H1 (cell line): ENCODE results near the gene TP53I13. TPM values are rescaled to one million over a fixed set of nuclear protein-coding genes. Genes with fewer than 3 reads are reported as not detected.

Experiments
- CTCF ChIA-PET: fragments of 300-600 bp; sonication (Branson Sonifier 250); formaldehyde crosslinking; loops from one replicate; lab custom pipeline; 2021; ENCODE audit not compliant: partially characterized antibody; lab: Charles Lee
- POLR2A ChIA-PET: fragments of 300-600 bp; sonication (Branson Sonifier 250); formaldehyde crosslinking; loops from one replicate; lab custom pipeline; 2021; ENCODE audit warnings: inconsistent platforms; ENCODE audit not compliant: partially characterized antibody; lab: Charles Lee
- DNase-seq, 2 experiments: peaks; one replicate each; pipeline versions ENCODE4 v3.0.0 to v3.0.0-alpha.2; 2010 to 2022; ENCODE audit warnings: low spot score in 2 of 2, low read depth in 1 of 2, mixed read lengths in 1 of 2
- FAIRE-seq: peaks from 2 replicates; lab custom pipeline; 2011; peaks lifted over from hg19 to GRCh38; lab: Jason Lieb, UNC
- H2AFZ ChIP-seq: 2 replicates; pipeline ENCODE4 v1.8.1; 2012; ENCODE audit warnings: low read length, inconsistent platforms
- H2AK5ac ChIP-seq: 2 replicates; pipeline ENCODE4 v1.6.1; 2013; ENCODE audit warnings: low read depth, low read length
- H2BK120ac ChIP-seq: replicated peaks from 2 replicates; pipeline ENCODE3; 2013; ENCODE audit warnings: low read depth, low read length, inconsistent platforms
- H2BK12ac ChIP-seq: 2 replicates; pipeline ENCODE4 v1.6.1; 2013; ENCODE audit warnings: low read depth, low read length
- H2BK15ac ChIP-seq: 2 replicates; pipeline ENCODE4 v1.6.1; 2013; ENCODE audit warnings: low read length
- H2BK20ac ChIP-seq: 2 replicates; pipeline ENCODE4 v1.6.1; 2013; ENCODE audit warnings: low read length
- H2BK5ac ChIP-seq: 2 replicates; pipeline ENCODE4 v1.6.1; 2013; ENCODE audit warnings: low read depth, low read length
- H3K14ac ChIP-seq: 2 replicates; pipeline ENCODE4 v1.6.1; 2013; ENCODE audit warnings: inconsistent platforms; ENCODE audit not compliant: insufficient read length
- H3K18ac ChIP-seq: 2 replicates; pipeline ENCODE4 v1.6.1; 2013; ENCODE audit warnings: low read length; ENCODE audit errors: extremely low read depth
- H3K23ac ChIP-seq: 2 replicates; pipeline ENCODE4 v1.6.1; 2013; ENCODE audit warnings: inconsistent platforms; ENCODE audit not compliant: insufficient read length
- H3K23me2 ChIP-seq: 2 replicates; pipeline ENCODE4 v1.6.1; 2013; ENCODE audit warnings: low read depth, low read length
- H3K27ac ChIP-seq: 2 replicates; pipeline ENCODE4 v1.6.1; 2011; ENCODE audit warnings: low read depth, low read length, inconsistent platforms
- H3K27me3 ChIP-seq, 4 experiments: replicated peaks in 1 of 4; 1 replicate in 1 of 4; 2 replicates in 3 of 4; pipeline versions ENCODE4 v1.6.1 to v1.8.1; 2011 to 2013; ENCODE audit warnings: low read length in 3 of 4, mild to moderate bottlenecking in 3 of 4, inconsistent platforms in 2 of 4, mixed read lengths in 2 of 4, moderate library complexity in 1 of 4; ENCODE audit not compliant: control insufficient read depth in 3 of 4, insufficient read depth in 3 of 4; ENCODE audit errors: extremely low read depth in 1 of 4
- H3K36me3 ChIP-seq, 4 experiments: 2 replicates each; pipeline versions ENCODE4 v1.6.1 to v1.8.1; 2011 to 2013; ENCODE audit warnings: mild to moderate bottlenecking in 4 of 4, low read length in 3 of 4, moderate library complexity in 2 of 4, control low read depth in 1 of 4, inconsistent platforms in 1 of 4; ENCODE audit not compliant: insufficient read depth in 4 of 4, control insufficient read depth in 2 of 4
- H3K4ac ChIP-seq: replicated peaks from 2 replicates; pipeline ENCODE3; 2013; ENCODE audit warnings: low read length, low read depth, mixed read lengths, inconsistent platforms; ENCODE audit not compliant: insufficient read length
- H3K4me1 ChIP-seq, 4 experiments: replicated peaks in 1 of 4; 1 replicate in 1 of 4; 2 replicates in 3 of 4; pipeline versions ENCODE4 v1.6.1 to v1.8.1; 2011 to 2013; ENCODE audit warnings: low read length in 3 of 4, inconsistent platforms in 2 of 4, mixed read lengths in 1 of 4; ENCODE audit not compliant: insufficient read depth in 4 of 4, control insufficient read depth in 3 of 4
- H3K4me2 ChIP-seq, 2 experiments: 2 replicates each; pipeline versions ENCODE4 v1.6.1 to v1.8.1; 2011 to 2013; ENCODE audit warnings: low read depth in 2 of 2, low read length in 2 of 2, control low read depth in 1 of 2, inconsistent platforms in 1 of 2, mild to moderate bottlenecking in 1 of 2; ENCODE audit not compliant: insufficient read depth in 1 of 2
- H3K4me3 ChIP-seq, 4 experiments: fragments of 200-600, 300-600 bp in 1 of 4; sonication (generic), shearing (Covaris generic), sonication (Bioruptor Twin) in 1 of 4; 2 replicates each; pipeline versions ENCODE4 v1.5.1 to v1.8.1; 2011 to 2016; ENCODE audit warnings: low read length in 4 of 4, low read depth in 3 of 4, control low read depth in 2 of 4, inconsistent platforms in 2 of 4, mild to moderate bottlenecking in 2 of 4, mixed read lengths in 1 of 4, moderate library complexity in 1 of 4; ENCODE audit not compliant: insufficient read depth in 2 of 4; ENCODE audit errors: extremely low read depth in 1 of 4
- H3K56ac ChIP-seq: replicated peaks from 2 replicates; pipeline ENCODE3; 2013; ENCODE audit warnings: low read depth, mild to moderate bottlenecking, mixed read lengths, low read length, inconsistent platforms; ENCODE audit not compliant: insufficient read length
- H3K79me1 ChIP-seq: 2 replicates; pipeline ENCODE4 v1.6.1; 2013; ENCODE audit warnings: low read depth, low read length, control low read depth
- H3K79me2 ChIP-seq, 2 experiments: 2 replicates each; pipeline versions ENCODE4 v1.6.1 to v1.8.1; 2012 to 2013; ENCODE audit warnings: low read length in 2 of 2, mild to moderate bottlenecking in 2 of 2, inconsistent platforms in 1 of 2; ENCODE audit not compliant: insufficient read depth in 2 of 2, control insufficient read depth in 1 of 2
- H3K9ac ChIP-seq, 4 experiments: replicated peaks in 1 of 4; 1 replicate in 1 of 4; 2 replicates in 3 of 4; pipeline versions ENCODE4 v1.6.1 to v1.8.1; 2011 to 2013; ENCODE audit warnings: low read depth in 3 of 4, low read length in 3 of 4, control low read depth in 2 of 4, mild to moderate bottlenecking in 2 of 4, moderate library complexity in 2 of 4, inconsistent platforms in 1 of 4; ENCODE audit errors: extremely low read depth in 1 of 4
- H3K9me3 ChIP-seq, 2 experiments: 2 replicates each; pipeline versions ENCODE4 v1.6.1 to v1.8.1; 2012 to 2013; ENCODE audit warnings: mild to moderate bottlenecking in 2 of 2, moderate library complexity in 2 of 2, control low read depth in 1 of 2, inconsistent platforms in 1 of 2, low read depth in 1 of 2, low read length in 1 of 2, mixed read lengths in 1 of 2; ENCODE audit not compliant: insufficient read depth in 2 of 2
- H4K20me1 ChIP-seq, 2 experiments: replicated peaks in 1 of 2; 2 replicates each; pipeline versions ENCODE3 to v1.8.1; 2011 to 2013; ENCODE audit warnings: inconsistent platforms in 2 of 2, low read length in 2 of 2, mild to moderate bottlenecking in 1 of 2; ENCODE audit not compliant: insufficient read depth in 2 of 2, control insufficient read depth in 1 of 2
- H4K5ac ChIP-seq: 2 replicates; pipeline ENCODE4 v1.6.1; 2013; ENCODE audit warnings: low read length, low read depth, mixed read lengths, inconsistent platforms; ENCODE audit not compliant: insufficient read length
- H4K8ac ChIP-seq: 2 replicates; pipeline ENCODE4 v1.8.0; 2013; ENCODE audit warnings: mild to moderate bottlenecking, moderate library complexity, low read length, inconsistent platforms; ENCODE audit not compliant: insufficient read depth; ENCODE audit errors: extremely low read depth
- H4K91ac ChIP-seq: replicated peaks from 2 replicates; pipeline ENCODE3; 2013; ENCODE audit warnings: low read length, mixed read lengths, inconsistent platforms; ENCODE audit not compliant: insufficient read length
- BACH1 ChIP-seq: IDR thresholded peaks from 2 replicates; pipeline ENCODE4 v1.6.1; 2012; ENCODE audit warnings: low read length, improper control_type of control experiment
- CBX8 ChIP-seq: fragments of 300-800, 300-1000 bp; sonication (generic); IDR thresholded peaks from 2 replicates; pipeline ENCODE4 v1.7.1; 2016; ENCODE audit warnings: low read depth, low read length, borderline replicate concordance
- CEBPB ChIP-seq: IDR thresholded peaks from 2 replicates; pipeline ENCODE4 v1.6.1; 2012; ENCODE audit warnings: low read depth, low read length
- EZH2 ChIP-seq: fragments of 200-600 bp; sonication (generic); IDR thresholded peaks from 2 replicates; pipeline ENCODE4 v1.7.1; 2012; ENCODE audit warnings: low read depth, mild to moderate bottlenecking, moderate library complexity, low read length, inconsistent platforms; ENCODE audit not compliant: severe bottlenecking
- PHF8 ChIP-seq: fragments of 200-600 bp; sonication (generic); conservative IDR thresholded peaks from 2 replicates; pipeline ENCODE4 v1.7.1; 2012; ENCODE audit warnings: low read depth, mild to moderate bottlenecking, inconsistent platforms, low read length, moderate library complexity
- RBBP5 ChIP-seq: IDR thresholded peaks from 2 replicates; pipeline ENCODE4 v1.7.1; 2012; ENCODE audit warnings: low read depth, mild to moderate bottlenecking, inconsistent platforms, low read length, moderate library complexity, borderline replicate concordance
- SIX5 ChIP-seq: IDR thresholded peaks from 2 replicates; pipeline ENCODE4 v1.6.1; 2011; ENCODE audit warnings: mild to moderate bottlenecking, low read depth, low read length
- SP4 ChIP-seq: IDR thresholded peaks from 2 replicates; pipeline ENCODE4 v1.6.1; 2012; ENCODE audit warnings: low read length, inconsistent platforms
- TEAD4 ChIP-seq: IDR thresholded peaks from 2 replicates; pipeline ENCODE4 v1.6.1; 2012; ENCODE audit warnings: low read depth, low read length, inconsistent platforms, mixed read lengths
- WGBS, 2 experiments: shearing (Covaris generic) in 1 of 2; methylation state at CpG; one replicate each; pipeline versions ENCODE4 v1.1.6 to v1.1.7; 2013 to 2015; ENCODE audit warnings: low lambda C conversion rate in 2 of 2, mixed read lengths in 2 of 2, inconsistent platforms in 1 of 2, low coverage in 1 of 2, missing lambda C conversion rate in 1 of 2; ENCODE audit not compliant: insufficient replicate concordance in 2 of 2, insufficient coverage in 1 of 2, insufficient read length in 1 of 2; ENCODE audit errors: extremely low coverage in 1 of 2, missing lambda C conversion rate in 1 of 2; 5-methylcytosine and 5-hydroxymethylcytosine counted together
- polyA plus RNA-seq, 7 experiments: library from polyadenylated mRNA; depleted of rRNA in 3 of 7; stranded (reverse) in 5 of 7; unstranded in 2 of 7; fragments of >200 nt in 5 of 7; fragments of 200-250 nt in 2 of 7; gene quantifications; 1 replicate in 5 of 7; 2 replicates in 1 of 7; 4 replicates in 1 of 7; pipeline versions ENCODE4 v1.2.1 to v1.2.3, GENCODE V29; 2011 to 2013; ENCODE audit warnings: missing spikeins in 2 of 7, mixed read lengths in 2 of 7
- total RNA-seq: library from RNA; stranded (reverse); fragmentation: NEBNext Ultra II Directional; extraction: Animal tissue kit (Norgen Biotek cat#: 25700); gene quantifications from 2 replicates; pipeline ENCODE4 v1.2.1, GENCODE V29; 2021
- TF ChIP-seq, protein P1 (sequence below): IDR thresholded peaks from 2 replicates; pipeline ENCODE4 v1.6.1; 2012; ENCODE audit warnings: inconsistent platforms
- TF ChIP-seq, protein P2 (sequence below): IDR thresholded peaks from 2 replicates; pipeline ENCODE4 v1.6.1; 2011; ENCODE audit warnings: low read length, improper control_type of control experiment

Gene TP53I13
- total and polyA plus RNA-seq, 2 of the 8 experiments (the other 6 are each of a cell fraction or from before 2014, with no cell fraction given) = 22.4 to 35.7 TPM

DNA sequence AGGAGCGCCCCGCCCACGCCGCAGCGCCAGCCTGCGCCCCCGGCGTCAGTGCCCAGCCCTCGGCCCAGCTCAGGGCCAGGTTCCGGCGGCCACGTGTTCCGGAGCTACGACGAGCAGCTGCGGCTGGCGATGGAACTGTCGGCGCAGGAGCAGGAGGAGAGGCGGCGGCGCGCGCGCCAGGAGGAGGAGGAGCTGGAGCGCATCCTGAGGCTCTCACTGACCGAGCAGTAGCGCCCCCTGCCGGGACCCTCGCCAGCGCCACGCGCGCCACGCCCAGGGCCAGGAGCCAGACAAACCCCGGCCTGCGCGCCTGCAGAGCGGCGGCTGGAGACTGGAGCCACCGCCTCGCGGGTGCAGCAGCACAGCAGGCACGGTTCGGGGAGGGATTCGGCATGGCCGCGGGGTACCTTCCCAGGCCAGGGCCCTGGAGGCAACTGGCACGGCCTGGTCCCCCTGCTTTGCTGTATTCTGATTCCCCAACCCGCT lies 44.9 kb downstream of the TP53I13 start:
- peaks cover 17 to 48% (median 37%) of the 10 kb centered on the region in 4 experiments for H3K27me3 ChIP-seq
- H3K23ac ChIP-seq = no peak overlapping the region
- H2BK12ac ChIP-seq = peak overlapping the region; percentile 5; the same call in 1 of the 2 replicates
- DNase-seq (peak in 1 of 2 experiments; percentile 100), FAIRE-seq (no peak)
- peak overlapping the region; percentile 87 for H3K18ac ChIP-seq
- H2BK120ac ChIP-seq = no peak overlapping the region
- H3K9ac ChIP-seq = 0 out of 7 replicates have a peak overlapping the region, but pooled peaks of 1 of the 4 experiments have one; percentile 4
- ChIA-PET CTCF (interaction anchor here (0.7 to 13.1 kb wide), 13 partner anchors 8 to 481 kb away, joined by 3 to 193 read pairs (median 4); partner anchors contain the start of genes ABHD15, ANKRD13B and TP53I13), POLR2A (interaction anchor here (0.6 to 1.3 kb wide), 3 partner anchors 12 to 46 kb away, joined by 3 to 4 read pairs (median 3); no protein-coding TSS in a partner anchor)
- no peak overlapping the region for H3K4ac ChIP-seq
- H3K9me3 ChIP-seq = peaks cover 0 to 11% of the 10 kb centered on the region in 2 experiments; a peak in 1 of 4 replicates
- H4K5ac ChIP-seq = no peak overlapping the region
- H3K4me1 ChIP-seq = peaks cover 10 to 35% (median 30%) of the 10 kb centered on the region in 4 experiments
- H3K56ac ChIP-seq = no peak overlapping the region
- no peak overlapping the region for H2BK20ac ChIP-seq
- peaks cover 4 to 5% of the 10 kb centered on the region in 2 experiments for H4K20me1 ChIP-seq
- no peak overlapping the region for H3K14ac ChIP-seq
- H3K36me3 ChIP-seq = peaks cover 0 to 7% (median 0%) of the 10 kb centered on the region in 4 experiments; a peak in 1 of 8 replicates
- H3K4me2 ChIP-seq = peak overlapping the region; percentile 46 to 75
- 0 out of 2 replicates have a peak overlapping the region, but pooled peaks have one; percentile 29 for H2BK15ac ChIP-seq
- peaks cover 13% of the 10 kb centered on the region for H3K23me2 ChIP-seq
- H2AFZ ChIP-seq = peak overlapping the region; percentile 9; the same call in 1 of the 2 replicates
- H4K8ac ChIP-seq = 0 out of 2 replicates have a peak overlapping the region, but pooled peaks have one; percentile 73
- peaks cover 2% of the 10 kb centered on the region; the same call in 1 of the 2 replicates for H3K79me1 ChIP-seq
- no peak overlapping the region for H2AK5ac ChIP-seq
- H3K4me3 ChIP-seq = peak overlapping the region; percentile 5 to 55 (median 38); a peak in 5 of 8 replicates
- no peaks in the 10 kb centered on the region for H3K79me2 ChIP-seq
- no peak overlapping the region for H4K91ac ChIP-seq
- H2BK5ac ChIP-seq = no peak overlapping the region
- WGBS, 2 experiments = 4% methylated on average over 30 of the region's 50 CpGs; no CpG with 5 or more reads in 1 of the 2 experiments
- H3K27ac ChIP-seq = no peak overlapping the region
- TF ChIP-seq BACH1 = peak; percentile 82
- 0 out of 2 replicates have a peak, but pooled peaks have one; percentile 3 for TF ChIP-seq TEAD4
- no peak for TF ChIP-seq PHF8
- TF ChIP-seq SP4 = 0 out of 2 replicates have a peak, but pooled peaks have one; percentile 43
- TF ChIP-seq, protein P1, sequence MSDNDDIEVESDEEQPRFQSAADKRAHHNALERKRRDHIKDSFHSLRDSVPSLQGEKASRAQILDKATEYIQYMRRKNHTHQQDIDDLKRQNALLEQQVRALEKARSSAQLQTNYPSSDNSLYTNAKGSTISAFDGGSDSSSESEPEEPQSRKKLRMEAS = peak; percentile 100
- no peak for TF ChIP-seq EZH2
- TF ChIP-seq CBX8 = no peak
- no peak for TF ChIP-seq RBBP5
- TF ChIP-seq, protein P2, sequence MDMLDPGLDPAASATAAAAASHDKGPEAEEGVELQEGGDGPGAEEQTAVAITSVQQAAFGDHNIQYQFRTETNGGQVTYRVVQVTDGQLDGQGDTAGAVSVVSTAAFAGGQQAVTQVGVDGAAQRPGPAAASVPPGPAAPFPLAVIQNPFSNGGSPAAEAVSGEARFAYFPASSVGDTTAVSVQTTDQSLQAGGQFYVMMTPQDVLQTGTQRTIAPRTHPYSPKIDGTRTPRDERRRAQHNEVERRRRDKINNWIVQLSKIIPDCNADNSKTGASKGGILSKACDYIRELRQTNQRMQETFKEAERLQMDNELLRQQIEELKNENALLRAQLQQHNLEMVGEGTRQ = peak; percentile 38; the same call in 1 of the 2 replicates
- TF ChIP-seq SIX5 = no peak
- TF ChIP-seq CEBPB = no peak
